ENCODE measurements around the gene MSH5. TPM values are rescaled to one million over a fixed set of nuclear protein-coding genes. Genes with fewer than 3 reads are reported as not detected.

MSH5 gene
- total RNA-seq, 2 experiments from 2014 or later, result 13.6 to 13.7 TPM

GRCh38 chr6:31762878-31763618, 23.2 kb downstream of the MSH5 start:
- POLR2A ChIA-PET, result no interaction called here
- no peak for TF ChIP-seq CTCF (IDR thresholded peaks at IDR 0.05)
- no peak overlapping the region for H3K27ac Mint-ChIP-seq
- H3K4me3 ChIP-seq (ENCODE audit: low read length), result no peak overlapping the region
- ATAC-seq (ENCODE audit: poor library complexity), result no peak
- H3K27me3 Mint-ChIP-seq, result no peaks in the 10 kb centered on the region
- no peaks in the 10 kb centered on the region for H3K4me1 Mint-ChIP-seq (ENCODE audit: low read depth)
- no peaks in the 10 kb centered on the region for H3K27me3 ChIP-seq (ENCODE audit: control insufficient read depth in 1 of 2, insufficient read depth in 2 of 2, low read length in 2 of 2)
- no peak for DNase-seq
- no peak overlapping the region for H3K27ac ChIP-seq (ENCODE audit: low read depth in 1 of 2, low read length in 2 of 2)
- H3K9me3 ChIP-seq (ENCODE audit: control insufficient read depth in 1 of 2, insufficient read depth in 1 of 2, low read length in 2 of 2), result no peaks in the 10 kb centered on the region
- H3K36me3 ChIP-seq (ENCODE audit: insufficient read depth, low read length), result peaks cover 2% of the 10 kb centered on the region
- H3K9me3 Mint-ChIP-seq, result no peaks in the 10 kb centered on the region
- no peak overlapping the region for H3K4me3 Mint-ChIP-seq
- intact Hi-C loops (cut with DNase I, micrococcal nuclease), result no loop called here
- H3K4me1 ChIP-seq (ENCODE audit: insufficient read depth, low read length), result no peaks in the 10 kb centered on the region
- peaks cover 4% of the 10 kb centered on the region for H3K36me3 Mint-ChIP-seq (ENCODE audit: low read depth)
- CTCF ChIA-PET, result no interaction called here

DNA sequence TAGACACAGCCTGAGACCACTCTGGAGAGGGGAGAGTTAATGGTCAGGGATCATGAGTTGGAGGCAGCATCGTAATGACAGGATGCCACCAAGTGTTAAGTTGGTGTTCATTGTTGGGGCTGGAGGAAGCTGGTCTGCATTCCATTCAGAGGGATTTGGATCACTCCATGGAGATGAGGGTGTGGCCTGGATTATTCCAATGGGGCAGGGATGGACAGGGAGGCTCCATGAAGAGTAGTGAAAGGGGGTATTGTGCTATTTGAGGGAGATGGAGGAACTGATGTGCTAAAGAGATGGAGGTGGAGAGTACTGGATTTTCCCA, 23.8 kb downstream of the MSH5 start:
- Histone ChIP-seq H3K36me3 (ENCODE audit: insufficient read depth, low read length) (peaks cover 2% of the 10 kb centered on the region), H3K4me1 (ENCODE audit: insufficient read depth, low read length) (peaks cover 5% of the 10 kb centered on the region), H3K27ac (ENCODE audit: low read depth in 1 of 2, low read length in 2 of 2) (no peak overlapping the region), H3K9me3 (ENCODE audit: control insufficient read depth in 1 of 2, insufficient read depth in 1 of 2, low read length in 2 of 2) (no peaks in the 10 kb centered on the region), H3K27me3 (ENCODE audit: control insufficient read depth in 1 of 2, insufficient read depth in 2 of 2, low read length in 2 of 2) (no peaks in the 10 kb centered on the region), H3K4me3 (ENCODE audit: low read length) (no peak overlapping the region)
- Mint-ChIP-seq H3K36me3 (ENCODE audit: low read depth) (peaks cover 4% of the 10 kb centered on the region), H3K27ac (no peak overlapping the region), H3K27me3 (no peaks in the 10 kb centered on the region), H3K4me3 (no peak overlapping the region), H3K4me1 (ENCODE audit: low read depth) (no peaks in the 10 kb centered on the region), H3K9me3 (no peaks in the 10 kb centered on the region)
- TF ChIP-seq CTCF (IDR thresholded peaks at IDR 0.05), result no peak
- intact Hi-C loops (cut with DNase I, micrococcal nuclease), result no loop called here
- DNase-seq (no peak), ATAC-seq (ENCODE audit: poor library complexity) (no peak)
- ChIA-PET POLR2A (no interaction called here), CTCF (interaction anchor here (0.6 kb wide), 1 partner anchor 68 kb away, joined by 6 read pairs; no protein-coding TSS in a partner anchor)

- DNase-seq (no peak), ATAC-seq (ENCODE audit: poor library complexity) (no peak)
- no peaks in the 10 kb centered on the region for H3K9me3 Mint-ChIP-seq
- TF ChIP-seq CTCF (IDR thresholded peaks at IDR 0.05), result no peak
- peaks cover 4% of the 10 kb centered on the region for H3K36me3 Mint-ChIP-seq (ENCODE audit: low read depth)
- H3K4me1 Mint-ChIP-seq (ENCODE audit: low read depth), result no peaks in the 10 kb centered on the region
- H3K27ac ChIP-seq (ENCODE audit: low read depth in 1 of 2, low read length in 2 of 2), result no peak overlapping the region
- intact Hi-C loops (cut with DNase I, micrococcal nuclease), result no loop called here
- POLR2A ChIA-PET, result no interaction called here
- H3K27me3 ChIP-seq (ENCODE audit: control insufficient read depth in 1 of 2, insufficient read depth in 2 of 2, low read length in 2 of 2), result no peaks in the 10 kb centered on the region
- no peak overlapping the region for H3K27ac Mint-ChIP-seq
- peaks cover 2% of the 10 kb centered on the region for H3K36me3 ChIP-seq (ENCODE audit: insufficient read depth, low read length)
- H3K9me3 ChIP-seq (ENCODE audit: control insufficient read depth in 1 of 2, insufficient read depth in 1 of 2, low read length in 2 of 2), result no peaks in the 10 kb centered on the region
- no peak overlapping the region for H3K4me3 ChIP-seq (ENCODE audit: low read length)
- CTCF ChIA-PET, result interaction anchor here (0.6 kb wide), 1 partner anchor 68 kb away, joined by 6 read pairs; no protein-coding TSS in a partner anchor
- peaks cover 8% of the 10 kb centered on the region for H3K4me1 ChIP-seq (ENCODE audit: insufficient read depth, low read length)
- H3K27me3 Mint-ChIP-seq, result no peaks in the 10 kb centered on the region
- H3K4me3 Mint-ChIP-seq, result no peak overlapping the region
Measured at GRCh38 chr6:31764198-31764597, 24.4 kb downstream of the MSH5 start.

Measured in CD4-positive, alpha-beta T cell (primary cell).